Hippocampal formation (tissue), 2 donors: ENCODE data around the gene CREB5.

Source experiments
- DNase-seq, 2 donors: peaks; one replicate each; lab custom pipeline; 2025; lab: John Stamatoyannopoulos, UW

Gene CREB5

GRCh38 chr7:28516390-28517172 lies 104.3 kb downstream of the CREB5 start:
- DNase-seq = no peak

- no peak for DNase-seq
Measured at GRCh38 chr7:28517206-28517605, 104.9 kb downstream of the CREB5 start.

- no peak for DNase-seq
Measured at GRCh38 chr7:28517606-28518005, 105.3 kb downstream of the CREB5 start.

GRCh38 chr7:28520074-28521015 lies 108.0 kb downstream of the CREB5 start:
- no peak for DNase-seq

- DNase-seq = no peak
Measured at GRCh38 chr7:28524978-28525377, 112.7 kb downstream of the CREB5 start.

GRCh38 chr7:28528899-28529298 lies 116.6 kb downstream of the CREB5 start:
- no peak for DNase-seq

GRCh38 chr7:28529755-28530154 lies 117.4 kb downstream of the CREB5 start:
- DNase-seq = no peak

- DNase-seq = no peak
Measured at GRCh38 chr7:28530175-28530802, 118.0 kb downstream of the CREB5 start.

GRCh38 chr7:28530803-28531175 lies 118.5 kb downstream of the CREB5 start:
- DNase-seq = no peak

- no peak for DNase-seq
Measured at GRCh38 chr7:28531291-28531690, 119.0 kb downstream of the CREB5 start.

- DNase-seq = no peak
Measured at GRCh38 chr7:28532181-28532580, 119.9 kb downstream of the CREB5 start.

- DNase-seq = no peak
Measured at GRCh38 chr7:28533267-28533666, 120.9 kb downstream of the CREB5 start.

GRCh38 chr7:28533731-28534531 lies 121.6 kb downstream of the CREB5 start:
- DNase-seq = peak; percentile 62 to 73

GRCh38 chr7:28536259-28536658 lies 123.9 kb downstream of the CREB5 start:
- no peak for DNase-seq

GRCh38 chr7:28539289-28539981 lies 127.1 kb downstream of the CREB5 start:
- DNase-seq = no peak

- no peak for DNase-seq
Measured at GRCh38 chr7:28542410-28542809, 130.1 kb downstream of the CREB5 start.

GRCh38 chr7:28544453-28545117 lies 132.3 kb downstream of the CREB5 start:
- DNase-seq = no peak

- DNase-seq = no peak
Measured at GRCh38 chr7:28546067-28546466, 133.7 kb downstream of the CREB5 start.

GRCh38 chr7:28547115-28547514 lies 134.8 kb downstream of the CREB5 start:
- no peak for DNase-seq

GRCh38 chr7:28548416-28548815 lies 136.1 kb downstream of the CREB5 start:
- no peak for DNase-seq

GRCh38 chr7:28549998-28550397 lies 137.7 kb downstream of the CREB5 start:
- no peak for DNase-seq
